Measurements from ENCODE around the gene SPC25.

- TF ChIP-seq CTCF (IDR thresholded peaks at IDR 0.05; ENCODE audit: low read depth, low read length) (no peak), EZH2phosphoT487 (IDR thresholded peaks at IDR 0.05; ENCODE audit: low read depth) (no peak)
Measured at GRCh38 chr2:168889635-168890005, 610 bp downstream of the SPC25 start.
